Skeletal muscle tissue (tissue), 4 donors: ENCODE measurements around the gene KCNJ4. TPM values are rescaled to one million over a fixed set of nuclear protein-coding genes. Genes with fewer than 3 reads are reported as not detected.

Experiments
- H3K27ac ChIP-seq: one replicate; pipeline ENCODE4 v1.7.0; 2013; ENCODE audit warnings: mild to moderate bottlenecking, low read depth, low read length, inconsistent platforms
- H3K27me3 ChIP-seq, 3 donors: one replicate each; pipeline ENCODE4 v1.7.0; 2013; ENCODE audit warnings: low read length in 3 of 3; ENCODE audit not compliant: control insufficient read depth in 3 of 3, insufficient read depth in 3 of 3
- H3K36me3 ChIP-seq, 3 donors: one replicate each; pipeline ENCODE4 v1.7.0; 2013; ENCODE audit warnings: low read length in 3 of 3; ENCODE audit not compliant: control insufficient read depth in 3 of 3, insufficient read depth in 3 of 3
- H3K4me1 ChIP-seq, 3 donors: one replicate each; pipeline ENCODE4 v1.7.0; 2013; ENCODE audit warnings: low read length in 3 of 3, mild to moderate bottlenecking in 3 of 3; ENCODE audit not compliant: control insufficient read depth in 3 of 3, insufficient read depth in 3 of 3
- H3K4me3 ChIP-seq, 3 donors: one replicate each; pipeline ENCODE4 v1.7.0; 2013; ENCODE audit warnings: low read length in 3 of 3
- H3K9ac ChIP-seq, 3 donors: one replicate each; pipeline ENCODE4 v1.7.0; 2013; ENCODE audit warnings: low read length in 3 of 3, mild to moderate bottlenecking in 3 of 3, moderate library complexity in 2 of 3, low read depth in 1 of 3
- H3K9me3 ChIP-seq, 3 donors: one replicate each; pipeline ENCODE4 v1.7.0; 2013; ENCODE audit warnings: low read length in 3 of 3; ENCODE audit not compliant: control insufficient read depth in 3 of 3
- total RNA-seq: library from RNA; depleted of rRNA; stranded (reverse); fragments of >200 nt; gene quantifications from one replicate; pipeline ENCODE4 v1.2.3, GENCODE V29; 2014
- donor health status: Osteomylitis.

The KCNJ4 gene
- not detected for total RNA-seq

GRCh38 chr22:38455076-38455529 is at the start of gene KCNJ4:
Gene KCNJ4 (minus strand): TSS chr22:38455199. CDS start chr22:38428132, 27,067 bp downstream.
- peak within 1 kb of the TSS in 1 of 3 donors; percentile 33 for H3K9ac ChIP-seq
- H3K36me3 ChIP-seq: no peaks in the 10 kb centered on the region
- peaks cover 75 to 80% (median 78%) of the 10 kb centered on the region in 3 donors for H3K27me3 ChIP-seq
- H3K4me3 ChIP-seq: peak within 1 kb of the TSS; percentile 30 to 43 (median 35)
- no peaks in the 10 kb centered on the region for H3K9me3 ChIP-seq
- H3K4me1 ChIP-seq: peaks cover 5 to 10% (median 6%) of the 10 kb centered on the region in 3 donors
- H3K27ac ChIP-seq: no peak within 1 kb of the TSS

- Histone ChIP-seq H3K9ac (peak overlapping the region in 2 of 3 donors; percentile 35 to 100), H3K27ac (no peak overlapping the region), H3K4me1 (peaks cover 21 to 42% (median 29%) of the 10 kb centered on the region in 3 donors), H3K27me3 (no peaks in the 10 kb centered on the region), H3K9me3 (no peaks in the 10 kb centered on the region), H3K4me3 (peak overlapping the region in 2 of 3 donors; percentile 94 to 97), H3K36me3 (peaks cover 27 to 38% (median 28%) of the 10 kb centered on the region in 3 donors)
These were observed 48.0 kb upstream of the KCNJ4 start for GRCh38 chr22:38503021-38503420.

GRCh38 chr22:38501797-38502672 is 47.0 kb upstream of the KCNJ4 start:
- peaks cover 36 to 48% (median 38%) of the 10 kb centered on the region in 3 donors for H3K36me3 ChIP-seq
- H3K27ac ChIP-seq: no peak overlapping the region
- H3K4me1 ChIP-seq: peaks cover 21 to 39% (median 29%) of the 10 kb centered on the region in 3 donors

GRCh38 chr22:38497869-38498268 is 42.9 kb upstream of the KCNJ4 start:
- Histone ChIP-seq H3K27me3 (no peaks in the 10 kb centered on the region), H3K36me3 (peaks cover 68 to 83% (median 72%) of the 10 kb centered on the region in 3 donors), H3K27ac (no peak overlapping the region), H3K9me3 (no peaks in the 10 kb centered on the region), H3K4me1 (peaks cover 5 to 13% (median 11%) of the 10 kb centered on the region in 3 donors), H3K9ac (no peak overlapping the region), H3K4me3 (no peak overlapping the region)

More at GRCh38 chr22:38501797-38502672, 47.0 kb upstream of the KCNJ4 start:
- Histone ChIP-seq H3K4me3 (peak overlapping the region in 1 of 3 donors; percentile 8), H3K9ac (no peak overlapping the region), H3K27me3 (no peaks in the 10 kb centered on the region), H3K9me3 (no peaks in the 10 kb centered on the region)

- Histone ChIP-seq H3K27ac (no peak overlapping the region), H3K9me3 (no peaks in the 10 kb centered on the region), H3K27me3 (no peaks in the 10 kb centered on the region), H3K36me3 (peaks cover 85 to 94% (median 94%) of the 10 kb centered on the region in 3 donors), H3K4me1 (peaks cover 3 to 10% (median 5%) of the 10 kb centered on the region in 3 donors), H3K4me3 (no peak overlapping the region), H3K9ac (no peak overlapping the region)
These were observed 39.9 kb upstream of the KCNJ4 start for GRCh38 chr22:38494939-38495338.

- Histone ChIP-seq H3K27ac (no peak overlapping the region), H3K9ac (no peak overlapping the region), H3K36me3 (peaks cover 87 to 94% (median 94%) of the 10 kb centered on the region in 3 donors), H3K27me3 (no peaks in the 10 kb centered on the region), H3K4me3 (no peak overlapping the region), H3K9me3 (no peaks in the 10 kb centered on the region), H3K4me1 (peaks cover 3 to 10% (median 5%) of the 10 kb centered on the region in 3 donors)
These were observed 39.5 kb upstream of the KCNJ4 start for GRCh38 chr22:38494498-38494897.

GRCh38 chr22:38491707-38492348 is 36.8 kb upstream of the KCNJ4 start:
- H3K9ac ChIP-seq: no peak overlapping the region
- peaks cover 3 to 10% (median 10%) of the 10 kb centered on the region in 3 donors for H3K4me1 ChIP-seq
- H3K27ac ChIP-seq: no peak overlapping the region
- H3K9me3 ChIP-seq: no peaks in the 10 kb centered on the region
- peaks cover 80 to 92% (median 90%) of the 10 kb centered on the region in 3 donors for H3K36me3 ChIP-seq
- H3K27me3 ChIP-seq: no peaks in the 10 kb centered on the region
- no peak overlapping the region for H3K4me3 ChIP-seq

- Histone ChIP-seq H3K36me3 (peaks cover 80 to 92% (median 90%) of the 10 kb centered on the region in 3 donors), H3K4me1 (peaks cover 3 to 12% (median 10%) of the 10 kb centered on the region in 3 donors), H3K9ac (no peak overlapping the region), H3K4me3 (no peak overlapping the region), H3K9me3 (no peaks in the 10 kb centered on the region), H3K27ac (peak overlapping the region; percentile 54), H3K27me3 (no peaks in the 10 kb centered on the region)
These were observed 35.9 kb upstream of the KCNJ4 start for GRCh38 chr22:38490915-38491314.

GRCh38 chr22:38490475-38490874 is 35.5 kb upstream of the KCNJ4 start:
- H3K4me1 ChIP-seq: peaks cover 3 to 13% (median 10%) of the 10 kb centered on the region in 3 donors
- H3K4me3 ChIP-seq: no peak overlapping the region
- peaks cover 79 to 91% (median 88%) of the 10 kb centered on the region in 3 donors for H3K36me3 ChIP-seq
- H3K9me3 ChIP-seq: no peaks in the 10 kb centered on the region
- H3K27me3 ChIP-seq: no peaks in the 10 kb centered on the region
- H3K9ac ChIP-seq: no peak overlapping the region
- peak overlapping the region; percentile 54 for H3K27ac ChIP-seq
